SIG-M5 treated with dmso at 0.1 percent for 504 hours (cell line): ENCODE data around the gene CREB1.

Source experiments
- DNase-seq: peaks from one replicate; lab custom pipeline; 2025; ENCODE audit not compliant: unreplicated experiment; lab: John Stamatoyannopoulos, UW

CREB1 gene

GRCh38 chr2:207540431-207540830 is 10.7 kb downstream of the CREB1 start:
- DNase-seq, result no peak

DNA sequence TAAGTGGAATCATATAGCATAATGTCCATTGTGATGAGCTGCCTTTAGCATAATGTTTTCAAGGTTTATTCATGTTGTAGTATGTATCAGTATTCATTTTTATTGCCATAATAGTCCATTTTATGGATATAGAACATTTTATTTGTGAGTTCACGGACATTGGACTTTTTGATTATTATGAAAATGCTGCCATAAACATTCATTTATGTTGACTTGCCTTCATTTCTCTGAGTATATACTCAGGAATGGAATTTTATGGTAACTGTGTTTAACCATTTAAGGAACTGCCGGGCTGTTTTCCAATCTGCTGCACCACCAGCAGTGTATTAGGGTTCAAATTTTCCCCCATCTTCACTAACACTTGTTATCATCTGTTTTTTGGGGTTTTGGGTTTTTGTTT is 12.2 kb downstream of the CREB1 start:
- no peak for DNase-seq

DNA sequence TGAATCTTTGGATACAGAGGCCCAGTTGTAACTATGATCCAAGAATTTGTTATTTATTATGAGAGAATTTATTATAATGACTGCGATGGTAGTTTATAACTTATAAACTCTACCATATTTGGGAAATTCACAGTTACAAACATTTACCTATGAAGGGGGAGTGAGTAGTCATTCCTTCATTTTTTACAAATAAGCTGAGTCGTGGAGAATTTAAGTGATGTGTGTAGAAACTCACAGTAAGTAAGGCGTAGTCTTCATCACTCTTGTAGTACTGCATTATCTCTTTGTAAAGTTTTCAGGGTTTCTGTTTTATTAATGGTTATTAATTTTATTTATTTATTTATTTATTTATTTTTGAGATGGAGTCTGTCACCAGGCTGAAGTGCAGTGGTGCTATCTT is 13.5 kb downstream of the CREB1 start:
- no peak for DNase-seq

GRCh38 chr2:207546822-207547221 is 17.1 kb downstream of the CREB1 start:
- DNase-seq, result no peak

- no peak for DNase-seq
Observed at GRCh38 chr2:207549145-207549544, 19.4 kb downstream of the CREB1 start.

- no peak for DNase-seq
Observed at GRCh38 chr2:207558079-207558491, 28.3 kb downstream of the CREB1 start.

- DNase-seq, result no peak
Observed at GRCh38 chr2:207561386-207562080, 31.8 kb downstream of the CREB1 start.

DNA sequence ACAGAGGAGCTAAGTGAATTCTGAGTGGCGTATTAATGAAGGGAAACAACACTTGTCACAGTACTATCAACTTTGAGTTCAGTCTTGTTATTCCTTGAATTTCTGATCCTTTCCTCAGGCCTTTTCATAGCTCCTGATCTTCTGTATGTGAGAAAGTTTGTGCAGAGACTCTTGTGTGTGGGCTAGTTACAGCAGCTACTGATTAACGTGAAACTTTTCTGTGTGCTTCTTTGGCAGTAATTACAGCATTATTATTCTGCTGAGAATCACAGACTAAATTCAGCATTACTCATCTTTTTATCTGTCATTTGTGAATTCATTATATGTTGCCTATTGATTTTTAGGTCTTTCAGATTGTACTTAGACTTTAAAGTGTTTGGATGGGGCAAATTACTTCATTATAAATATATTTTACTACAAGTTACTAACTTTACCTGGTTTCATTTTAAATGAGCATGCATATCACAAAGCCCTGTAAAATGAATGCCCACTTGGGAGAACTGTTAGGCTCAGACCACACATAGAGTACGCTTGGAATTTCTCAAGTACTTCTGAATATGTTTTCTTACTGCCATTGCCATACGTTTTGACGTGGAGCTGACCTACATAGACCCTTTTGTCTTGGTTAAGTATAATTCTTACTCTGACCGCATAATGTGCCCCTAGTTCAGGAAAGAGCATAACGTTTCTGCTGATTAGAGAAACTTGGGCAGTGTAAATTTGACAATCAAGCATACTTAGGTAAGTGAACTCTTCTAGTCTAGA is 36.2 kb downstream of the CREB1 start:
- DNase-seq, result no peak

- DNase-seq, result no peak
Observed at GRCh38 chr2:207567671-207568070, 37.9 kb downstream of the CREB1 start.

DNA sequence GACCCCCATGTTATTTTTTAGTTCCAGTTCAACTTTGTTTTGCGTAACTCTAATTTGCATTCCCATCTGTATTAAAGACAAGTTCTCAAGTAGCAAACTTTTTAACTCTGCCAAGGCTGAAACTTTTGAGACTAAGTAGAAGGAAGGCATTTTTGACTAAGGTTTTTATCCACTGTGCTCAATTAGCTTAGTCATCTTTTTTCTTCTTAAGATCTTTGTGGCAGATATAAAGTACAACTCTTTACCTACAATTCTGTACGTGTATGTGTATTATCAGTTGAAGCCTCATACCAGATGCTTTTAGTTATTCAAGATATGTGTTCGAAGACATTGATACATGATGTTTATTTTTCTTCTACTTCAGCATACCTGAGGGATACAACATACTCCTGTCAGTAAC is 41.6 kb downstream of the CREB1 start:
- no peak for DNase-seq

- DNase-seq, result no peak
Observed at GRCh38 chr2:207584952-207585351, 55.2 kb downstream of the CREB1 start.

DNA sequence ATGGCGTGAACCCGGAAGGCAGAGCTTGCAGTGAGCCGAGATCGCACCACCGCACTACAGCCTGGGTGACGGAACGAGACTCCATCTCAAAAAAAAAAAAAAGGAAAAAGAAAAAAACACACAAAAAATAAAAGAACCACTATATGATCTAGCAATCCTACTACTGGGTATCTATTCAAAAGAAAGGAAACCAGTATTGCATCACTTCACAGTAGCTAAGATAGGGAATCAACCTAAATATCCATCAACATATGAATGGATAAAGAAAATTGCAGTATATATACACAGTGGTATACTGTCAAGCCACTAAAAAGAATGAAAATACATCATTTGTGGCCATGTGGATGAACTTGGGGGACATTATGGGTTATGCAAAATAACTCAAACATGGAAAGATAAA is 57.5 kb downstream of the CREB1 start:
- DNase-seq, result no peak

GRCh38 chr2:207589143-207589542 is 59.4 kb downstream of the CREB1 start:
- no peak for DNase-seq

- DNase-seq, result no peak
Observed at GRCh38 chr2:207593277-207593676, 63.5 kb downstream of the CREB1 start.

DNA sequence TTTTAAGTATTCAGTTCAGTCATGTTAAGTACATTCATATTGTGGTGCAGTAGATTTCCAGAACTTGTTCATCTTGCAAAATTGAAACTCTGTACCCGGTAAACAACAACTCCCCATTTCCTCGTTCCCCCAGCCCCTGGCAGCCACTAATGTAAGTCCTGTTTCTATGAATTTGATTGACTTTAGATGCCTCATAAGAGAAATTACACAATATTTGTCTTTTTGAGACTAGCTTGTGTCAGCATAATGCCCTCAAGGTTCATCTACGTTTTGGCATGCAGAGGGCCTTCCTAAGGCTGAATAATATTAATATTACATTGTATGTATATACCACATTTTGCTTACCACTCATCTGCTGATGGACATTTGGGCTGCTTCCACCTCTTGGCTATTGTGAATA is 64.5 kb downstream of the CREB1 start:
- peak; percentile 13 for DNase-seq

GRCh38 chr2:207594731-207595130 is 65.0 kb downstream of the CREB1 start:
- DNase-seq, result no peak

DNA sequence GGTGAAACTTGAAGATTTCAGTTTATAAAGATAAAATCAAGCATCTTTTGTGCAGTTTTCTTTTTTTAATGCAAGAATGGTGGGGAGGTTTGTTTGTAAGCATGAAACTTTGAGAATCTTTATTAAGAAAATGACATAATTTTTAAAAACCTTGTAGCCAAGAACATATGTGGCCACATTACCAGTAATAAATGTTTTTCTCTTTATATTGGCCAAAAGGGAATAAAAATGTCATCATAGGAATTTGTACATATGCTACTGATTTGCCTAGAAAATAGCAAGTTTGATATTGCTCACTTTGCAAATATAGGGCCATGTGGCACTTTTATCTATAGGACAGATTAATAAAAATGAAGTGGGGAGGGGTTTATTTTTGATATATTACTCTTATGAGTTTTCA is 69.9 kb downstream of the CREB1 start:
- DNase-seq, result no peak

DNA sequence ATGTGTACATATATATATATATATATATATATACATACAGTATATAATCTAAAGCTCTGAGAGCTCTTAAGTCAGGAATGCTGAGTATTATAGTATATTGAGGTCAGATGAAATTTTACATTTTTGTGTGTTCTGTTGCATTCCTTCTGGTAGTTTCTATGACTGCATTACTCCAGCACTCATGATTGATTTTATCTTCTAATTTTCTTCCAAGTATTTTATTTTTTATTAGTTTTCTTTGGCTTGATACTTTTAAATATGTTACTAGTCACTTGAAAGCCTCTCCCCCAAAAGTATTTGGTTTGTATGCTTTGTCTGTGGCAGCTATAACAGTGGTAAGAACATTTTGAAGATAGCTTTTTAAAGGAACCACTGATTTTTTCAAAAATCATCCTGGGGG is 70.5 kb downstream of the CREB1 start:
- no peak for DNase-seq

- DNase-seq, result no peak
Observed at GRCh38 chr2:207601774-207602173, 72.0 kb downstream of the CREB1 start.

DNA sequence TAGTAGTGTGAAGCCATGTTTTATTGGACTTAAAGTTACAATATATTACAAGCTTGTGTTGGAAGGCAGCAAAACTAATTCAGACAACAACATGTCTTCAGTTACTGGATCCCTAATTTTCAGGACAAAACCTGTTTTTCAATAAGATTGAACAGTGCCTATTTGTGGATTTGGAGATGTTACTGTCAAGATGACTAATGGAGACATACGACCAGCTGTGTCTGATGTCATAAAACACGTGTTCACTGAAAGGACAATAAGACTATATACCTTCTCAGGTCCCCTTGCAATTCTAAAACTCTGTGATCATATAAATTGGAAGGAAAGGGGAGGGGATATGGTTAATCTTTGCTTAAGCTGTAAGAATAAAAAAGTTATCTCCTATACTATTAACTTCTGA is 73.7 kb downstream of the CREB1 start:
- DNase-seq, result no peak

DNA sequence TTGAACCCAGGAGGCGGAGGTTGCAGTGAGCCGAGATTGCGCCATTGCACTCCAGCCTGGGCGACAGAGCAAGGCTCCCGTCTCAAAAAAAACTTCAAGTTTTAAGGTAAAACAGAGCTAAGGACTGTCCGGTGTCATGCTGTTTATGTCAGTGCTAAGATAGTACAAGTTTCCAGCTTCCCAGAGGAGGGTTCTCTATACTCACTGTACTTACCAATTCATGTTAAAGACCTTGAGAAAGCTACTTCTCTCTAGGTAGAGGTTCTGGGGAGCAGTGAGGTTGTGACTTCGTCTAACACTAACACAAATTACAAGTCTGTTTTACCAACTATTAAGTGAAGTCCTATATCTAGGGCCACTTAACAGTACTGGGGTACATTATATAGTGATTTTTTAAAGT is 76.6 kb downstream of the CREB1 start:
- DNase-seq, result no peak

GRCh38 chr2:207606829-207607228 is 77.1 kb downstream of the CREB1 start:
- DNase-seq, result no peak

GRCh38 chr2:207612714-207613113 is 83.0 kb downstream of the CREB1 start:
- no peak for DNase-seq
